GM21529 (cell line): ENCODE measurements around the gene LYPD6.

Source experiments
- ATAC-seq: cut with Tn5 transposase; IDR thresholded peaks from one replicate; pipeline ENCODE4 v1.9.1; 2021; ENCODE audit not compliant: unreplicated experiment

The LYPD6 gene

DNA sequence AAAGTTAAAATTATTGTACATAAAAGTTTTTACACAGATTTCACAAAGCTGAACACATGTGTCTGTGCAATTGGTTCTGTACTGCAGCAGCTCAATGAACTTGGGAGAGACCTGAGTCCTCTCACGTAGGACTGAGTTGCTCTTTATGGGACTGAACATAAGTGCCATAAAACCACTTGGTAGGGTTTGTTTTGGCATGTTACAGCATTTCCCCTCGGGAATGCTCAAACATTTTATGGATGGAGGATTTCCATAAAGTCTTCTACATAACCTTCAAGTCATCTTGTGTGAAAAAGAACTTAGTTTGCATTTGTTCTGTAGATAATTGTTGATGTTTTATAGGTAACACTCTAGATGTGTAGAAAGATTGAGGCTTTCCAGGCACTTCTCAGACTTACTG is 15.9 kb downstream of the LYPD6 start:
- ATAC-seq = no peak

DNA sequence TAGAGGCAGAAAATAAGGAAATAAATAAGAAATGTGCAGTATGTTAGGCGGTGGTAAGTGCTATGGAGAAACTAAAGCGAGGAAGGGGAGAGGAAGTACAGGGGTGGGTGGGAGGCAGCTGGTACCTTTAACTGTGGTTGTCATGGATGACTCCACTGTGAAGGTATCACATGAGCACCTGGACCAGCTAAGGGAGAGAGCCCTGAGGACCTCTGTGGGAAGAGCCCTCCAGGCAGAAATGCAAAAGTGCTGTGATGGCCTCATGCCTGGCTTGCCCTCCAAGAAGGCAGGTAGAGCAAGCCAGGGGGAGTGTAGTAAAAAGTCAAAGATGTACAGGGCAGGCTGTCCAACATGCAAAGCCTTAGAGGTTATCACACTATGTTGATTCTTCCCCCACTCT is 17.9 kb downstream of the LYPD6 start:
- no peak for ATAC-seq

- ATAC-seq = no peak
These were observed 23.0 kb downstream of the LYPD6 start for GRCh38 chr2:149353421-149353820.

DNA sequence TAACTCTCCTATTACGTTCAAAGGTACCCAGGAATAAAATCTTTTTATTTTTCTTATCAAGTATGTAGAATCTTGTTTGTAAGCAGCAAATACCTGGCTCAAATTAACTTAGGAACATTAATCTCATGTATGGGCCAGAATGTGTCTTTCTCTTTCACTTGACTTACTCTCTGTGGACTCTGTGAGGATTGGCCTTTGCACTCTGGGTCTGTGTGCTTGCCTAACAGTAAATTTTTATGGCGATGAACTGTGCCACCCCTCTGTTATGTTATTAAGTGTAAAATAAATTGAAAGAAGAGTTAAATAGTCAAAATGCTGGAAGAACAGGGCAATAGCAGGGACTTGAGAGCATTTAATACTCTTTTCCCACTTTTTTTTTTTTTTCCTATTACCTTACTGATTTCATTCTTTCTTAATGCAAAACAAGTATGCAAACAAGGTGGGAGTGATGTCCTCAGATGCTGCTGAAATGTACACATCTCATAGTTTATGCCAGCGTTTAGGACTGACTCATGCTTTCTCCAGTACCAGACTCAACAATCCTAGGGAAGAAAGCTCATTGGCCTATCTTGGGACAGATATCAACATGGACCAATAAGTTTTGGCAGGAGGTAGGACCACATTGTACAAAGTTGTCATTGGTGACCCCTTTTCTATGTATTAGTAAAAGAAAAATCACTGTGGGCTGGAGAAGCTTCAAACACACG is 25.5 kb downstream of the LYPD6 start:
- no peak for ATAC-seq

- no peak for ATAC-seq
These were observed 26.7 kb downstream of the LYPD6 start for GRCh38 chr2:149357058-149357457.

- no peak for ATAC-seq
These were observed 29.7 kb downstream of the LYPD6 start for GRCh38 chr2:149360106-149360505.

- no peak for ATAC-seq
These were observed 33.6 kb downstream of the LYPD6 start for GRCh38 chr2:149363958-149364357.

- no peak for ATAC-seq
These were observed 34.5 kb downstream of the LYPD6 start for GRCh38 chr2:149364839-149365238.

- ATAC-seq = no peak
These were observed 35.7 kb downstream of the LYPD6 start for GRCh38 chr2:149365931-149366583.

- no peak for ATAC-seq
These were observed 39.8 kb downstream of the LYPD6 start for GRCh38 chr2:149370061-149370775.

- ATAC-seq = no peak
These were observed 41.1 kb downstream of the LYPD6 start for GRCh38 chr2:149371476-149371875.

- ATAC-seq = no peak
These were observed 45.5 kb downstream of the LYPD6 start for GRCh38 chr2:149375801-149376361.

GRCh38 chr2:149380205-149380604 is 49.8 kb downstream of the LYPD6 start:
- no peak for ATAC-seq

- no peak for ATAC-seq
These were observed 53.0 kb downstream of the LYPD6 start for GRCh38 chr2:149383340-149383739.

DNA sequence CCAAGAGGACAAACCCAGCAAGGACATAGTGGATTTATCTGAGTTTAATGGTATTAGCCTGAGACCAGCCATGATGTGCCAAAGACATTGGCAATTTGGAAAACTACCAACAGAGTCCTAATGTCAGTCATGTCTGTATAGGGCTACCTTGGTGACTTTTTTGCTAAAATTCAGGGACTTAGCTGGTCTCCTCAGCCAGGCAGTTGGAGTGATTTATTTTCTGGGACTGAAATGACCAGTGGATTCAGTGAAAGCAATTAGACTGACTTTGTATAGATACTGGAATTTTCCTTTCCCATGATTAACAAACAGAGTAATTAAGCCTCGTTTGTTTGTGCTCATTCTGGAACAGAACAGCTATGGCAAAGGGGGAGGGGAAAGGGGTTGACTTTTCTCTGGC is 55.0 kb downstream of the LYPD6 start:
- ATAC-seq = no peak

DNA sequence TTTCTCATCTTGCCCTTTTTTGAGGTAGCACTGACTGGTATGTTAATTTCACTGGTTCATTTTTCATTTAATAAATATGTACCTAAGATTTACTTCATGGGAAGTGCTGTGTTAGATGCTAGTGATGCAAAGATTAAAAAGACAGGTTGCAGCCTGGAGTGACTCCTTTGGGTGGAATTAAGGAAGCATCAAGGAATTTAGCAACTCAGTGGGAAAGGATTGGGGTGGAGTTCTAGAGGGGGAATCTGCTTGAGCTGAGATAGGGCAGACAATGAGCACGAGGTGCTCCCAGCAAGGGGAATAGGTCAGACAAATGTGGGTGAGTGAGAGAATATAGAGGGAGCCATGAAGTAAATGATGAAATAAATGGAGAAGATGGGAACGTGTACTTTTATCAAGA is 57.0 kb downstream of the LYPD6 start:
- ATAC-seq = no peak

GRCh38 chr2:149388120-149388816 is 57.9 kb downstream of the LYPD6 start:
- ATAC-seq = no peak

GRCh38 chr2:149389506-149390167 is 59.2 kb downstream of the LYPD6 start:
- no peak for ATAC-seq

GRCh38 chr2:149393614-149394013 is 63.2 kb downstream of the LYPD6 start:
- no peak for ATAC-seq

DNA sequence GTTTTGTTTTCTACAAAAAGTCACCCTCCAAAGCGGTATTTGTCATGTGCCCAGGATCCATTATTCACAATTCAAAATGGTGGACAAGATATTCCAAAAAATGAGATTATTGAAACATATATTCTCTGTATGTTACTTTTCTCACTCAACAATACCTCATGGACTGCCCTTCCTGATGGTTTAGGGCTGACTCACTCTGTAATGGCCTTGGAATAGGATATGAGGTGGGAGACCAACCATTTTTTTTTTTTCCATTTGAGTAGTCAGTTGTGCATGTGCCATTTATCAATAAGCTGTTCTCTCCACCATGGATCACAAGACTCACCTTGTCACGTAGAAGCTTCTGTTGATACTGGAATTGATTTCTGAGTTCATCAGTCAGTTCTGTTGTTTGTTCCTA is 64.5 kb downstream of the LYPD6 start:
- ATAC-seq = no peak
